Activated CD8-positive, alpha-beta T cell treated with anti-CD3 and anti-CD28 coated beads for 36 hours (primary cell): Measurements from ENCODE around the gene TFAP2B. TPM values are rescaled to one million over a fixed set of nuclear protein-coding genes. Genes with fewer than 3 reads are reported as not detected.

Experiments
- ATAC-seq: fragments of 200-7000 bp; cut with Tn5 transposase; one replicate; pipeline ENCODE4 v1.10.0; 2021; ENCODE audit warnings: mild to moderate bottlenecking, moderate library complexity
- CTCF ChIA-PET: fragments of 350-600 bp; sonication (Branson Sonifier 250); formaldehyde crosslinking; loops from one replicate; lab custom pipeline; 2021; ENCODE audit warnings: antibody characterized with exemption; lab: Charles Lee
- POLR2A ChIA-PET: fragments of 350-600 bp; sonication (Branson Sonifier 250); formaldehyde crosslinking; loops from one replicate; lab custom pipeline; 2021; ENCODE audit warnings: antibody characterized with exemption; lab: Charles Lee
- DNase-seq: peaks from one replicate; pipeline ENCODE4 v3.0.0-alpha.2; 2020
- H3K27ac Mint-ChIP-seq: one replicate; pipeline ENCODE4 v1.8.0; 2021; ENCODE audit warnings: mild to moderate bottlenecking, mixed read lengths
- H3K27me3 Mint-ChIP-seq: one replicate; pipeline ENCODE4 v1.8.0; 2021; ENCODE audit warnings: mixed read lengths
- H3K36me3 Mint-ChIP-seq: one replicate; pipeline ENCODE4 v1.8.0; 2021; ENCODE audit warnings: low read depth, mixed read lengths
- H3K4me1 Mint-ChIP-seq: one replicate; pipeline ENCODE4 v1.8.0; 2021; ENCODE audit warnings: low read depth, mixed read lengths
- H3K4me3 Mint-ChIP-seq: one replicate; pipeline ENCODE4 v1.8.0; 2021; ENCODE audit warnings: mild to moderate bottlenecking, moderate library complexity, mixed read lengths
- H3K9me3 Mint-ChIP-seq: one replicate; pipeline ENCODE4 v1.8.0; 2021; ENCODE audit warnings: mixed read lengths
- CTCF ChIP-seq: fragments of 200-600 bp; IDR thresholded peaks from one replicate; pipeline ENCODE4 v1.8.0; 2022; ENCODE audit warnings: antibody characterized with exemption, mild to moderate bottlenecking
- intact Hi-C: fragments of 100-400 bp; cut with micrococcal nuclease; formaldehyde crosslinking; loops from one replicate; pipeline ENCODE4 v1.10.0; 2022
- total RNA-seq, 2 experiments: library from RNA; stranded (reverse); gene quantifications; one replicate each; pipeline ENCODE4 v1.2.3, GENCODE V29; 2021

Gene TFAP2B
- total RNA-seq, 2 experiments from 2014 or later = not detected

GRCh38 chr6:50840811-50841192 is 22.1 kb downstream of the TFAP2B start:
- CTCF ChIA-PET = interaction anchor here (1.1 to 1.3 kb wide), 2 partner anchors 9 to 25 kb away, joined by 3 to 4 read pairs; no protein-coding TSS in a partner anchor
- peaks cover 2% of the 10 kb centered on the region for H3K4me1 Mint-ChIP-seq
- H3K4me3 Mint-ChIP-seq = no peak overlapping the region
- H3K9me3 Mint-ChIP-seq = no peaks in the 10 kb centered on the region
- H3K27me3 Mint-ChIP-seq = peaks cover 73% of the 10 kb centered on the region
- ATAC-seq (no peak), DNase-seq (no peak)
- intact Hi-C loops = loop anchor here (10.0 kb wide), 1 partner anchor 126 kb away; the partner anchor contains the start of gene TFAP2D
- no peaks in the 10 kb centered on the region for H3K36me3 Mint-ChIP-seq
- no peak overlapping the region for H3K27ac Mint-ChIP-seq
- no peak for TF ChIP-seq CTCF
- POLR2A ChIA-PET = no interaction called here

- Mint-ChIP-seq H3K9me3 (no peaks in the 10 kb centered on the region), H3K27ac (no peak overlapping the region), H3K4me1 (no peaks in the 10 kb centered on the region), H3K36me3 (no peaks in the 10 kb centered on the region), H3K27me3 (peaks cover 72% of the 10 kb centered on the region), H3K4me3 (no peak overlapping the region)
- TF ChIP-seq CTCF = no peak
- CTCF ChIA-PET = interaction anchor here (2.8 kb wide), 1 partner anchor 12 kb away, joined by 7 read pairs; no protein-coding TSS in a partner anchor
- intact Hi-C loops = loop anchor here (10.0 kb wide), 1 partner anchor 128 kb away; the partner anchor contains the start of gene TFAP2D
- no peak for ATAC-seq
- POLR2A ChIA-PET = no interaction called here
- DNase-seq = no peak
Measured at GRCh38 chr6:50842446-50842845, 23.8 kb downstream of the TFAP2B start.

- ATAC-seq = no peak
- intact Hi-C loops = loop anchor here (10.0 kb wide), 1 partner anchor 128 kb away; the partner anchor contains the start of gene TFAP2D
- H3K36me3 Mint-ChIP-seq = no peaks in the 10 kb centered on the region
- no peak overlapping the region for H3K27ac Mint-ChIP-seq
- no peak for DNase-seq
- no peaks in the 10 kb centered on the region for H3K4me1 Mint-ChIP-seq
- ChIA-PET POLR2A (no interaction called here), CTCF (interaction anchor here (2.8 kb wide), 1 partner anchor 13 kb away, joined by 7 read pairs; no protein-coding TSS in a partner anchor)
- H3K4me3 Mint-ChIP-seq = no peak overlapping the region
- no peaks in the 10 kb centered on the region for H3K9me3 Mint-ChIP-seq
- H3K27me3 Mint-ChIP-seq = peaks cover 75% of the 10 kb centered on the region
- TF ChIP-seq CTCF = no peak
Measured at GRCh38 chr6:50842861-50843384, 24.3 kb downstream of the TFAP2B start.

- H3K4me1 Mint-ChIP-seq = no peaks in the 10 kb centered on the region
- ChIA-PET POLR2A (no interaction called here), CTCF (interaction anchor here (1.4 to 2.8 kb wide), 2 partner anchors 8 to 14 kb away, joined by 3 to 7 read pairs; no protein-coding TSS in a partner anchor)
- intact Hi-C loops = loop anchor here (10.0 kb wide), 1 partner anchor 129 kb away; the partner anchor contains the start of gene TFAP2D
- DNase-seq (no peak), ATAC-seq (no peak)
- no peak overlapping the region for H3K4me3 Mint-ChIP-seq
- no peaks in the 10 kb centered on the region for H3K9me3 Mint-ChIP-seq
- TF ChIP-seq CTCF = no peak
- H3K27ac Mint-ChIP-seq = no peak overlapping the region
- no peaks in the 10 kb centered on the region for H3K36me3 Mint-ChIP-seq
- peaks cover 72% of the 10 kb centered on the region for H3K27me3 Mint-ChIP-seq
Measured at GRCh38 chr6:50843842-50844241, 25.2 kb downstream of the TFAP2B start.

GRCh38 chr6:50845499-50846143 is 26.9 kb downstream of the TFAP2B start:
- CTCF ChIA-PET = no interaction called here
- intact Hi-C loops = loop anchor here (10.0 kb wide), 1 partner anchor 131 kb away; the partner anchor contains the start of gene TFAP2D
- no peak overlapping the region for H3K27ac Mint-ChIP-seq

More at GRCh38 chr6:50845499-50846143, 26.9 kb downstream of the TFAP2B start:
- Mint-ChIP-seq H3K4me3 (no peak overlapping the region), H3K36me3 (no peaks in the 10 kb centered on the region), H3K9me3 (no peaks in the 10 kb centered on the region), H3K27me3 (peaks cover 75% of the 10 kb centered on the region), H3K4me1 (no peaks in the 10 kb centered on the region)
- ATAC-seq (no peak), DNase-seq (no peak)
- POLR2A ChIA-PET = no interaction called here
- TF ChIP-seq CTCF = no peak
